NOMO-1 treated with DMSO at 0.1 percent for 48 hours (cell line): ENCODE data around the gene ARHGEF2.

Source experiments
- DNase-seq: peaks from one replicate; lab custom pipeline; 2025; ENCODE audit not compliant: unreplicated experiment; lab: John Stamatoyannopoulos, UW

The ARHGEF2 gene

DNA sequence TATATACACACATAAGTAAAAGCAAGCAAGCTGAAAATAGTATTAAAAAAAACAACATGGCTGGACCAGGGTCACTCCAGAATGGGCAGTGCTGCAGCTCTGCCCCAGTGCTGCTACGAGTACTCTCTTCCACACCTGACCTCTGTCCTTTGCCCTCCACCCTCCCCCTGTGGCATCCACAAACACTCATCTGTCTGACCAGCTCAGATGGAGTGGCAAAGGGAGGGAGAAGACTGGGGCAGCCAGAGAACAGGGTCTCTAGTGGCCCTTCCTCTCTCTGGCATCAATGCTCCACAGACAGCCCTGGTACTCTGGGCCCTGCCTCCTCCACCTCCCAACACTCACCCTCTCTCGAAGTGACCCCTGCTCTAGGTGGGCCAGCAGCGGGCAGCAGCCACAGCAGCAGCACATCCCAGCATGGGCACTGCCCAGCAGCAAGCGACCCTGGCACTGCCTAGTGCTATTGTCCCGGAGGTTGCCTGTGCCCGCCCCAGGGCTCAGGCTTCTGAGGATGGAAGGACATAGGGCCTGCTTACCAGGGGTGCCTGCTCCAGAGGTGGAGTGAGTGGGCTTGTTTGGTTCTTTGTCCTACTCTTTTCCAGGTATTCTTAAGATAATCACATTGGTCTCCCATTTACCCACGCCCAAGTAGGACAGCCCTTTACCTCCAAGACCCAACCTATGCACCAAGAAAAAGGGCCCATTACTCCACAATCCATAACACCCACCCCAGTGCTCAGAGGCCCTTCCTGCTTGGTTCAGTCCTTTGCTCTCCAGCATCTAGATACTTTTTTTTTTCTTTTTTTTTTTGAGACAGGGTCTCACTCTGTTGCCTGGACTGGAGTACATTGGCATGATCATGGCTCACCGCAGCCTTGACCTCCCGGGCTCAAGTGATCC lies 6.2 kb downstream of the ARHGEF2 start:
- no peak for DNase-seq

DNA sequence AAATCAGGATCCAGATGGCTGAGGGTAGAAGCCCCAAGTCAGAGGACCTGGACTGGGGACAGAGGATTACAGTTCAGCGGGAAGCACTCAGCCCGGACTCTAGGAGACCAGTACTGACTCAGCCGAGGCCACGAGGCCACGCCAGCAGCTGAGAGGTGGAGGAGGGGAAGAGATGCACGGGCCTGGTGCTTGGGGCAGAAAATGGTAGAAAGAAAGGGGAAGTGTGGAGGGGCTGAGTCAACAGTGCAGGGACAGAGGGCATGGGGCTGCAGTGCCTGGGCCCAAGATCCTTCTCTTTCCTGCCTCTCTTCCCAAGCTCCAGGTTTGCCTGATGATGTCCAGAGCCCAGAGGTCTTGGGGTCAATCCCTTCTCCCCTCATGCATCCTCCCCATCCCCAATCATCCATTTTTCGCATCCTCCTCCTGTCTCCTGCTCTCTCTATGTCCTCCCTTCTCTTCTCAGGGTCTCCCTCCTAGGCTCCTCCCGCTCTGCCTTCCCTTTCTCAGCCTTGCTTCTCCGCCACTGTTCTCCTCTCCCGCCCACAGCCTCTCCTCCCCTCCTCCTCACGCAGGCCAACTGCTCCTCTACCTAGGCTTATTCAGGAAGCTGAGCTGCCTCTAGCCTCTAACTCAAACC lies 7.7 kb downstream of the ARHGEF2 start:
- DNase-seq: peak; percentile 96

DNA sequence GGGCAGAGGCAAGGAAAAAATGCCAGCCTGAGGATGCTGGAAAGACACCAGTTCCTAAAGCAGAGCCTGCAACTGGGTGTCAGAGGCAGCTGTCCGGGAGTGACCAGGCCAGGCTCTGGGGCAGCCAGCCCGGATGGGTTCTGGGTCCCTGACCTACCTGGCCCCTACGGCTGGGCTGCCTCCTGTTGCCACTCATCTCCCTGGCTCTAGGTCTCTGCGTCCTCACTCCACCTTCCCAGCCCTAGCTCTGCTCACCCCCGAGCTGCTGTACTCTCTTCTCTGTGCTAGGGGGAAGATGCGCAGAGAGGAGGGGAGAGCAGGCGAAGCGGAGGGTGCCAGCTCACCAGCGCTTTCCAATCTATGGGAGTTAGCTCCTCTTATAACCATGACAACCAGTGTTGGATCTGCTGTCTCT lies 9.0 kb downstream of the ARHGEF2 start:
- no peak for DNase-seq

DNA sequence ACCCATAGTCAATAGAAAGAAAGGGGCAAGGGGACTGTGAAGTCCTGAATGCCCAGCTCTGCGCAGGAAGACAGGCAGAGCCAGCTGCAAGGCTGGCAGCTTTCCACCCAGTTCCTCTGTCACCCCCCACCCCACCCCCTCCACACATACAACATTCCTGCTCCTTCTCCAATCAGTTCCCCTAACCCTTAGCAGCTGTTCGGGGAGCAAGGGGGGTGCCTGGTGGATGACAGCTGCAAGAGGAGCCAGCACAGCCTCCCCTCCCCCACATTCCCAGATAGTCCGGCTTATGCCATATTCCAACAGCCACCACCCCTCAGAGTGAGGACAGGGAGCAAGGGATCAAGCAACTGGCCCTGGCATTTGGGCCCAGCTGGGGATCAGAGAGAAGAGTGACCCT lies 9.7 kb downstream of the ARHGEF2 start:
- DNase-seq: no peak

DNA sequence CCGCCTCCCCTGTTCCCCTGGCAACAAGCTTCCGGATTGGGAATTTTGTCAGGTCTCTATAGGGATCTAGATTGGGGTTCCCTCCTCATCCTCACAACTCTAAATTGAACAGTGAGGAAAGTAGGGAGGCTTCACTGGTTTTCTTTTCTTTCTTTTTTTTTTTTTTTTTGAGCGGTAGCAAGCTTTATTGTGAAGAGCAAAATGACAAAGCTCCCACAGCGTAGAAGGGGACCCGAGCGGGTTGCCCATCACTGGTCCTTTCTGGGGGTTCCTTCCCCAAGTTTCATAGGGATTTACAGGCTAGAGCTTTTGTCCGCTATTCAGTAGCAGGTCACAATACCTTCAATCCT lies 10.3 kb downstream of the ARHGEF2 start:
- DNase-seq: no peak

DNA sequence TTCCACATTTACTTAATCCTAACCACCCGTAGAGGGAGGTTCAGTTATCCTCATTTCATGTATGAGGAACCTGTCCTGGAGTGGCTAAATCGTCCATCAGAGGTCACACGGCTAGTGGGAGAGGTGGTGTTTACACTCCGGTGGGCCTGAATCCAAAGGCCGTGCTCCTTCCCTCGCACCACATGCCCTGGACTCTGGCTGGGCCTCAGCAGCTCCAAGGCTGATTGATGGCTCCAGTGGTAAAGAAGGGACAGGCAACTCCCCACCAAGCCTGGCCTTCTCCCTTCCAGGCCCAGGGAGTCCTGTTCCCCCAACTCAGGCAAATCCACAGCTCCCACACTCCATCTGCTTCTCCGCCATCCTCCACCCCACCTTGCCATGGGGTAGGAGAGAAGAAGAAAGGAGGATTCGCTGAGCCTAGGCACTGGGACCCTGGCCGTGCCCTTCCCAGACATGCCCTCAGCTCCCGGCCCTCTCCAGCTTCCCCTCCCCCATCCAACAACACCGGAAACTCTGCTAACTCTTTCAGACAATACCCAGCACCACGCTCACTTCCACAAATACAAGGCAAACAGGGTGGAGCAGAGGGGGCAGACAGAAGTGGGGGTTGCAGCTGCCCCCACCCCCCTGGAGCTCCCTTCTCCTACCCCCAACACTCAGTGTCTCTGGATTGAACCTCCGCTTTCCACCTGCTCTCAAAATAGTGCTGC lies 10.9 kb downstream of the ARHGEF2 start:
- peak; percentile 43 for DNase-seq

DNA sequence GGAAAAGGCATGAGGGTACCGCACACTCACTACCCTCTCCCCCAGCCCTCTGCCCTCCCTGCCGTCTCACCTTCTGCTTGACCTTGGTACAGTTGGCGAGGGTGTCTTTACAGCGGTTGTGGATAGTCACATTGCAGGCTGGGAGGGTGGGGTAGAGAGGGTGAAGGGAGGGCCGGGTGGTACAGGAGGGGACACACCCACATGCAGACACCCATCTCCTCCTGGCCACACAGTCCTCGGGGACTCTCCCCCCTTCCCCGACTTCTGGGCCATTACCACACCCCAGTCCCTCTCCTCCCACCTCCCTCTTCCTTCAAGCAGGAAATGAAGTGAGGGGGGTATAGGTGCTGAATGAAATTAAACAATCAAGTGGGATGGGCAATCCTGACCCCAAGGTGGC lies 11.6 kb downstream of the ARHGEF2 start:
- no peak for DNase-seq

DNA sequence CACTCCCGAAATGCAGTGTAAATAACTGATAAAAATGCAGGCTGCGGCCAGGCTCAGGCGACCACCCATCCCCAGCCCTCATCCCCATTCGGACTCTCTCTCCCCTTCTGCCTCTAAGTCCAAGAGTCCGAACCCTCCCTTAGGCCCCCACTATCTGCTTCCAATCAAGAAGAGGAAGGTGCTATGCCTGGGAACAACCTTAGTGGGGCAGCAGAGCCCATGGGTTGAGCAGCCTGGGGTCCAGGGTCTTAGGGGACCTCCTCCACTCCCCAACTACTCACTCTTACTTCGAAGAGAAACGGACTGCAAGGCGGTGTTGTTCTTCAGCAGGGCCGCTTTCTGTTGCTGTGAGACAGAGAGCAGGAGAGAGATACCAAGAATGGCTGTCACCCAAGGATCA lies 12.2 kb downstream of the ARHGEF2 start:
- DNase-seq: no peak

DNA sequence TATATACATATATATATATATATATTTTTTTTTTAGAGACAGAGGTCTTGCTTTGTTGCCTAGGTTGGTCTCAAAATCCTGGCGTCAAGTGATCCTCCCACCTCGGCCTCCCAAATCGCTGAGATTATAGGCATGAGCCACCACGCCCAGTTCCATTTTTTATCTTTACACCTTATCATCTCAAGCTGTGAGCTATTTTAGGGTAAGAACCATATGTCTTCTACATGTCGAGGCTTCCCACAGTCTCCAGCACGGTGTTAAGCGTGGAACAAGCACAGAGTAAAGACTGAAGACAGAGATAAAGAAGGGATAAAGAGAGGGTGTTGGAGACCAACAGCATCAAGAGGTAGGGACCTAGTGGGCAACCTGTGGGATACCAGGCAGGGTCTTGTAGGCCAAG lies 14.2 kb downstream of the ARHGEF2 start:
- no peak for DNase-seq

DNA sequence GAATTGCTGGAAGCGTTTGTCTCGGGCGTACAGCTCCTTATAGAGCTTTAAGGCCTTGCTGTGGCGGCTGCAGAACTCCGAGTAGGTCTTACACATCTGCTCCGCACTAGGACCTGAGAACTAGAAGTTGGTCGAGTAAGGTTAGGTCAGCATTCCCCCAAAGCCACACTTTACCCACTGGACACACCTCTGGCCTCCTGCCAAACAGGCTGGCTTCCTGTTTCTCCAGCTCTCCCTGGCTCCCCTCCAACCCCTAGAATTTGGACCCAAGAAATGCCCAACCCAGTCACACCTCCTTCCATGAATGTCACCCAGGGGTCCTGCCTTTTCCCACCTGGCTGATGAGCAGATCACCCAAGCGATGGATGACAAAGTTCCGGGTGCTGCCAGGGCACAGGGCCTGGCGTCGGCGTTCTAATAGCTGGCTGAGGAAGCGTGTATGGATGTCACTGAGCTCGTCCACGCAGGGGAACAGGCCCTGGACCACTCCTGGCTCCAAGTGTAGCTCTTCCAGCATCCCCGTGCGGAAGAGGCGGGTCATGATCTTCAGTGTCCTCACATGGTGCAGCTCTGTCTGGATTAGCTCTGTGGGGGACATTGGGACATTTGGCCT lies 15.6 kb downstream of the ARHGEF2 start:
- DNase-seq: no peak

DNA sequence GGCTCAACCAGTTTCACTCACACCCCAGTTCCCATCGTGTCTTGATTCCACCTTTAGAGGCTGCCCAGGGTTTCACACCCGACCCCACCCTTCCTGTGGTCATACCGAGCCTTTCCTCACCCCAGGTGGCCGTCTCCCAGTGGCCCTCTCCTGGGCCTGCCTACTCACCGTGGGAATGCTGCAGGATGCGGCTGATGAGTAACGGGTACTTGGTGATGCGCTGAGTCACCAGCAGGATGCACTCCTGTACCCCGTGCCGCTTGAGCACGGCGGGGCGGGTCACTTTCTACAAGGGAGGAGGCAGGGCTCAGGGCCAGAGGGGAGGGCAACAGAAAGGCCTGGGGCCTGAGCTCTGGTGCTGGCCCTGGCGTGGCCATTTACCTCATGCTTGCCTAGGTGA lies 16.4 kb downstream of the ARHGEF2 start:
- no peak for DNase-seq

DNA sequence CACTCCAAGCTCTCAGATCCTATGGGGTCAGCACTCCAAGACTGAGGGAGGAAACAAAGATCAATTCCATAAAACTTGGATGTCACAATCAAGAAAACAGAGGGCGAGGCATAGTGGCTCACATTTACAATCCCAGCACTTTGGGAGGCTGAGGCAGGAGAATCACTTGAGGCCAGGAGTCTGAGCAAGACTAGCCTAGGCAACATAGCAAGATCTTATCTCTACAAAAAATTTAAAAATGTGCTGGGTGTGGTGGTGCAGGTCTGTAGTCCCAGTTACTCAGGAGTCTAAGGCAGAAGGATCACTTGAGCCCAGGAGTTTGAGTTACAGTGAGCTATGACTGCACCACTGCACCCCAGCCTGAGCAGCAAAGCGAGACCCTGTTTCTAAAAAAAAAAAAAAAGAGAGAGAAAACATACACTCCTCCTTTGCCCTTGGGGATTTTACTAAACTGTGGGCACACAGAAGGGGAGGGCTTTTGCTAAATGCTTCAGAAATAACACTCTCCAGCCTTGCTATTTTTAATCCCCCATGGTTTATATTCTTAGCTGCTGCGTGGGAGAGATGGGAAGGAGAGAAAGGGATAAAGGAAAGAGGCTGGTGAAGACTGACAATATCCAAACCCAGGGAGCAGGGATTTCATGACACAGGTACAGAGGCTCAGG lies 18.1 kb downstream of the ARHGEF2 start:
- no peak for DNase-seq

DNA sequence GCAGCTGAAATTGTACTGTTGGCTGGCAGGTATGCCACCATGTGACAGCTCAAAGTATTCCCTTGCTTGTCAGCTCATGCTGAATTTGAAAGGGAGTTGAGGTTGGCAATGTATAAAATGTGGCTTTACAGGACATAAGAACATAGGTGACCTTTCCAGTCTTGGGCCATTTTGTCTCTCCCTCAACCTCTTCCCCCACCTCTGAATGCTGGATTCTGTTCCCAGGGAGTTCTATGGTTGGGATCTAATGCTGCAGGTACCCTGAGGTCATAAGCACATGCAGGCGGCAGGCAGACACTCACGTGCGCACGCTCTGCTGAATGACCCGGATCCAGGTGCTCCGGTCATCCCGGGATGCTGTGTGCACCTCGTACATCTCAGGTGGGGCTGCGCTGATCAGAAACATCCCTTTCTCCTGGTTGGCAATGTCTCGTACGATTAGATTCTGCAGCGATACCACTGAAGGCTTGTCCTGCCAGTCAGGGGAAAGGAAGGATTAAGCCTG lies 20.9 kb downstream of the ARHGEF2 start:
- no peak for DNase-seq

DNA sequence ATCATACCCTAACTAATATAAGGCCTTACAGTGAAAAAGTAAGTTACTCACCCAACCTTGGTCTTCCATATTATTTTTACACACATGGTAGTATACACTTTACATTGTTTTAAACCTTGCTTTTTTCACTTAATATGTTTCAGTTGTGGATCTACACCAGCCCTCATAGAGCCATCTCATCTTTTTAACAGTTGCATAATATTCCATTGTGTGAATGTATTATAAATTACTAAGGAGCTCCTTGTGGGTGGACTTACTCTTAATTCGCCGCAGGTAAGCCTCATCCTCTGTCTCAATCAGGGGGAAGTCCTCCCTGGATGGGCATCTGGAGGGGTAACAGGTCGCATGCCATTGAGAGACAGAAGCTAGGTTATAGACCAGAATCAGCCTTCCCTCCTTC lies 23.7 kb downstream of the ARHGEF2 start:
- DNase-seq: no peak

DNA sequence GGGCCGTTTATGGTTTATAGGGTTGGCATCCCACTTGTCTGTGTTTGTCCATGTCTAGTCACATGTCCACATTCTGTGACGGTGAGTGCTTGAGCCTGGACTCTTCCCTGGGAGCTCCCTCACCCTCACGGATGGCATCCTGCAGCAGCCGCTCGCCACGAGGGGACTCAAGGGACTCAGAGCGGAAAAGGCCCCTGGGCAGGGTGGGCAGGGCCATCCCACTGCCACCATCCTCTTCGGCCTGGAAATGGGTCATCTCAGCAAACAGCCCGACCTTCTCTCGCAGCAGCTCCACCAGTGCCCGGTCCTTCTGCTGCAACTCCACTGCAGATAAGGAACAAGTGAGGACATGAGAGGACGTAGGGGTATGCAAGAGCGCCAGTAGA lies 25.8 kb downstream of the ARHGEF2 start:
- DNase-seq: no peak

DNA sequence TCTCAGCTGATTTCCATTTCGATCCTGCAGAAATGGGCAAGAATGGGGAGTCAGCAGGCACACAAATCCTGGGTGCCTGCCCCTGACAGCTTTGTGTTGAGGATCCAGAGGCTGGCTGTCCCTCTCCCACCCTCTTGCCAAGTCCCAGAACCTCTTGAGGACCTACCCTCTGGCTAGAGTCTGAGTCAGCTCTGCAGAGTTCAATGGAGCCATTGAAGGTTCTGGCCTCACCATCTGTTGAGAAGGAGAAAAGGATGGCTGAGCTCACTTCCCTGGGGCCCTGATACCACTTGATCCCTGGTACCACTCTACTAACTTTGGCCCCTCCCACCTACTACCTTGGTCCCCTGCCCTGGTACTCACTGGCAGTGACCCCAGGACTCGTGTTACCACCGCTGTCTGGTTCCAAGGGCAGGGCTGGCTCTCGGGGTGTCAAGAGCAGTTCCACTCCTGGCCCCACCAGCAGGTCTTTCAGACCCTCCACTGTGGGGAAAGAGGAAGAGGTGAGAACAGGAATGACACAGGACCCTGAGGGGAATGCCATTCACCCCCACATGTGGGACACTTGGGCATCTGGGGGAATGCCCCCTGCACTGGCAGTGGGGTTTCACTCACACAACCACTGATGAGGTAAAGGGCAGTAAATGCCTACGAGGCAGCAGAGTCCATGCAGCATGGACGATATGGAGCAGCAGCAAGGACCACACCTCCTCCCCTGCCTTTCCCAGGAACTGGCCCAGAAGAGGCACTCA lies 26.4 kb downstream of the ARHGEF2 start:
- no peak for DNase-seq

DNA sequence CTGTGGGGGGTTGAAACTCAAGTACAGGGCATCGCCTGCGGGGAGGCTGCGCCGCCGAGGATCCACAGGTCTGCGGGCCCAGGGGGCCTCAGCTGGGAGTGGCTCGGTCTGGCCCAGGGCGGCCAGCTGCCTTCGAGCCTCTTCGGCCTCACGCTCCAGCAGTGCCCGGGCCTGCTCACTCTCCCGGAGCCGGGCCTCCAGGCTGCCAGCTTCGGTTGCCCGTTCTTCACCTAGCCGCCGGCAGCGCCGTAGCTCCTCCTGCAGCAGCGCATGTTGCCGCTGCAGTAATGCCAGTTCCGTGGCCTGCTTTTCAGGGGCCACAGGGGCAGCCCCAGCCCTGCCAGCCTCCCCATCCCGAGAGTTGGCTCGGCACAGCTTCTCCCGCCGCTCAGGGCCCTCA lies 27.5 kb downstream of the ARHGEF2 start:
- no peak for DNase-seq

DNA sequence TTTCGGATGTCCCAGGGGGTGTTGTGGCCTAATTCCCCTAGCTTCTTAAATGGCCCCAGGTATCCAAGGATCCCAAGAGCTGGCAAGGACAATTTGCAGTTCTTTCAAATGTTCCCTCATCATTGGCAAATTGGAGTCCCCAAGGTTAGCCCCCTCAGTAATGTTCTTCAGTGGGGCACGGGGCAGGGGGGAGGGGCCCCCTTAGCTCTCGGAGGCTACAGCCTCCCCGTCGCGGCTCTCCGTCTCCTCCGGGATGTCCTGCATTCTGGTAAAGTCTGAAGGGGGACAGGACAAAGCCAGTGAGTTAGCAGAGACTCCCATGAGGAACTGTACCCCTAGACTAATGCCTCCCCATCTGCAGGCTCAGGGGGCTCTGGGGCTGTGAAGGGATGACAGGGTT lies 30.6 kb downstream of the ARHGEF2 start:
- no peak for DNase-seq

DNA sequence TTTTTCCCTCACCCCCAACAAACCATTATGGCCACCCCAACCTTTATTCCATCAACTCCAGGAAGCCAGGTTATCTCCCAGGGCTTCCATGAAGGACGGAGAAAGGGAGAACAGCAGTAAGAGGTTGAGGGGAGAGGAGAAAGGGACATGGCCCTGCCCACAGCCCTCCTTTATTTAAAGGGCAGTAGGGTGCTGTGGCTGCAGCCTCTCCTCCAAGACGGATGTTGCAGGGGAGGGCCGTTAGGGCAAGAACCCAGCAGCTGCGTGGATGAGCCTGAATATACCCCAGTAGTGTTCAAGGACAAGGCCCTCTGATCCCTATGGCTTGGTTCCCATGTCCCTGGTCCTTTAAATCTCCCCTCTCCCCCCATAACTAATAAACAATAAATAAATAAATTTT lies 31.1 kb downstream of the ARHGEF2 start:
- DNase-seq: no peak

DNA sequence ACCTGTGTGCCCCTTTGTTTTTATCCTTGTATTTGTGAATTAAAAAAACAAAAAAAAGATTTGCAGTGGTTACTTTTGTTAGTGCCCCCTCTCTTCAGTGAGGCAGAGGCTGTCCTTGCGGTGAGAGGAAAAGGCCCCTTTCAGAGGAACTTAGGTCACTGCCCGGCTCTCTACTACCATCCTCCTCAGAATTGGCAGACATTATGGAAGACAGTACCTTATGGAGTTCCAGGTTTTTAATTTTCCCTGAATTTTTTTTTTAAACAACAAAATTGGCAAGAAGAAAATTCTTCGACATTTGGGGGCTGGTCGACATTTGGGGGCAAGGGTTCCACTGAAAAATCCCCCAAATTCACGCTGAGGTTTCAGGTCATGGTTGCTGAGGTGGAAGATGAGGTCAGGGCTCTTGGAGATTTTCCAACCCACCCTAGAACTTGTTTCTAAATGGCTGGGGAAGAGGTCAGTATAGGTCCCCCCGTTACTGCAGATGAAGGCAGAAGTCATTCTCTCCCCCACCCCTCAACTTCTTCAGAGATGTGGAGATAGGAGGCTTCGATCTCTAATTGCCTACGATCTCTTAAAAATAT lies 31.6 kb downstream of the ARHGEF2 start:
- DNase-seq: peak; percentile 36
